Adrenal gland (tissue), 12 donors: Measurements from ENCODE around the gene FARS2. TPM values are rescaled to one million over a fixed set of nuclear protein-coding genes. Genes with fewer than 3 reads are reported as not detected.

Experiments
- DNase-seq, 7 donors: peaks; one replicate each; pipeline ENCODE4 v3.0.0-alpha.2; 2019 to 2020
- H3K27ac ChIP-seq, 5 donors: fragments of 200-600 bp; sonication (generic) in 4 of 5; 1 replicate in 3 of 5; 2 replicates in 2 of 5; pipeline versions ENCODE4 v1.5.1 to v1.8.0; 2016 to 2020; ENCODE audit warnings: mild to moderate bottlenecking in 1 of 5
- H3K27me3 ChIP-seq: fragments of 200-600 bp; 2 replicates; pipeline ENCODE4 v1.8.0; 2021
- H3K36me3 ChIP-seq, 2 donors: fragments of 200-600 bp; replicated peaks in 1 of 2; 1 replicate in 1 of 2; 2 replicates in 1 of 2; pipeline versions ENCODE4 v1.5.1 to v1.8.0; 2018 to 2022
- H3K4me1 ChIP-seq, 2 donors: fragments of 200-600 bp; replicated peaks in 1 of 2; 1 replicate in 1 of 2; 2 replicates in 1 of 2; pipeline versions ENCODE4 v1.5.1 to v1.8.0; 2018 to 2021
- H3K4me3 ChIP-seq, 4 donors: fragments of 200-600 bp; sonication (generic) in 3 of 4; one replicate each; pipeline ENCODE4 v1.5.1; 2016 to 2018
- H3K9me3 ChIP-seq, 3 donors: fragments of 200-600 bp; sonication (generic) in 1 of 3; replicated peaks in 1 of 3; 1 replicate in 2 of 3; 2 replicates in 1 of 3; pipeline versions ENCODE4 v1.5.1 to v1.8.0; 2016 to 2021
- CTCF ChIP-seq, 6 experiments: fragments of 450-650 bp in 4 of 6; fragments of 200-600 bp in 2 of 6; sonication (generic) in 1 of 6; IDR thresholded peaks; 1 replicate in 5 of 6; 2 replicates in 1 of 6; pipeline versions ENCODE4 v1.5.1 to v1.8.0; 2016 to 2021; ENCODE audit warnings: antibody characterized with exemption in 6 of 6, mild to moderate bottlenecking in 2 of 6, moderate library complexity in 1 of 6
- POLR2A ChIP-seq, 2 donors: fragments of 450-650 bp; IDR thresholded peaks; one replicate each; pipeline ENCODE4 v1.6.1; 2017; ENCODE audit warnings: antibody characterized with exemption in 2 of 2, mild to moderate bottlenecking in 2 of 2, moderate library complexity in 1 of 2
- WGBS, 4 donors: extraction: QIAGEN DNeasy Blood & Tissue Kit in 2 of 4; methylation state at CpG; one replicate each; pipeline versions ENCODE4 v1.1.5 to v1.1.7; 2013 to 2017; 5-methylcytosine and 5-hydroxymethylcytosine counted together
- intact Hi-C, 2 donors: fragments of 100-400 bp; cut with DNase I; formaldehyde crosslinking; loops; one replicate each; pipeline versions ENCODE4 v1.14.1 to v1.15.0; 2022 to 2023
- polyA plus RNA-seq, 3 donors: library from polyadenylated mRNA; stranded (reverse); fragments of 200-250 nt in 2 of 3; fragments of 350-450 nt in 1 of 3; fragmentation: Illumina TruSeq in 1 of 3; extraction: RNeasy Lipid Tissue Mini Kit (QIAGEN cat#74804) in 1 of 3; gene quantifications; one replicate each; pipeline ENCODE4 v1.2.3, GENCODE V29; 2013 to 2014
- total RNA-seq, 9 donors: library from RNA; depleted of rRNA in 4 of 9; stranded (reverse); fragments of >200 nt in 4 of 9; fragments of 120-200 nt in 1 of 9; fragmentation: NEBNext Ultra II Directional in 1 of 9; extraction: Animal tissue kit (Norgen Biotek cat#: 25700) in 1 of 9; gene quantifications; one replicate each; pipeline versions ENCODE4 v1.1.0 to v1.2.4, GENCODE V29; 2013 to 2023
- donor health status: healthy with polysubstance abuse.
- donor health status: Bipolar disorder and iron deficiency.
- donor health status: DM: yes; HTN: yes; CAD: no.
- donor health status: DM: no; HTN: no; CAD: no.
- donor health status: DM: no; HTN: no; CAD: no.
- donor health status: DM: yes; HTN: yes; CAD: no.

Gene FARS2
- total and polyA plus RNA-seq, 12 donors, result 7.2 to 55.2 (median 19.8) TPM

- Histone ChIP-seq H3K27ac (no peak overlapping the region), H3K4me1 (no peaks in the 10 kb centered on the region), H3K9me3 (no peaks in the 10 kb centered on the region), H3K36me3 (no peaks in the 10 kb centered on the region), H3K27me3 (no peaks in the 10 kb centered on the region), H3K4me3 (no peak overlapping the region)
- DNase-seq, result no peak
- no peak for TF ChIP-seq CTCF (IDR thresholded peaks at IDR 0.05)
- TF ChIP-seq POLR2A (IDR thresholded peaks at IDR 0.05), result no peak
- WGBS, 4 donors, result 95 to 100% (median 97%) methylated on average over 3 of the region's 3 CpGs
- intact Hi-C loops, result no loop called here
Observed at GRCh38 chr6:5323979-5324378, 62.7 kb downstream of the FARS2 start.

GRCh38 chr6:5325173-5325572, 63.9 kb downstream of the FARS2 start:
- no peaks in the 10 kb centered on the region for H3K9me3 ChIP-seq
- H3K27me3 ChIP-seq, result no peaks in the 10 kb centered on the region
- no peaks in the 10 kb centered on the region for H3K4me1 ChIP-seq
- no peak overlapping the region for H3K27ac ChIP-seq
- H3K36me3 ChIP-seq, result no peaks in the 10 kb centered on the region
- H3K4me3 ChIP-seq, result no peak overlapping the region
- no peak for DNase-seq
- 85 to 100% (median 93%) methylated on average over 3 of the region's 3 CpGs for WGBS, 4 donors
- TF ChIP-seq CTCF (IDR thresholded peaks at IDR 0.05) (no peak), POLR2A (IDR thresholded peaks at IDR 0.05) (no peak)
- intact Hi-C loops, result no loop called here

- no peak for TF ChIP-seq CTCF (IDR thresholded peaks at IDR 0.05)
- no peak for TF ChIP-seq POLR2A (IDR thresholded peaks at IDR 0.05)
- Histone ChIP-seq H3K27ac (no peak overlapping the region), H3K27me3 (no peaks in the 10 kb centered on the region), H3K4me3 (no peak overlapping the region), H3K4me1 (no peaks in the 10 kb centered on the region), H3K36me3 (no peaks in the 10 kb centered on the region), H3K9me3 (no peaks in the 10 kb centered on the region)
- 89 to 97% (median 95%) methylated on average over 4 to 7 of the region's 7 CpGs for WGBS, 4 donors
- intact Hi-C loops, result no loop called here
- DNase-seq, result no peak
Observed at GRCh38 chr6:5326022-5326641, 64.8 kb downstream of the FARS2 start.

GRCh38 chr6:5328800-5329199, 67.5 kb downstream of the FARS2 start:
- 43 to 58% (median 50%) methylated on average over 6 of the region's 6 CpGs for WGBS, 4 donors
- no peak overlapping the region for H3K27ac ChIP-seq
- no peak for TF ChIP-seq CTCF (IDR thresholded peaks at IDR 0.05)
- no peak for TF ChIP-seq POLR2A (IDR thresholded peaks at IDR 0.05)

More at GRCh38 chr6:5328800-5329199, 67.5 kb downstream of the FARS2 start:
- Histone ChIP-seq H3K9me3 (no peaks in the 10 kb centered on the region), H3K4me3 (no peak overlapping the region), H3K27me3 (no peaks in the 10 kb centered on the region), H3K36me3 (no peaks in the 10 kb centered on the region), H3K4me1 (no peaks in the 10 kb centered on the region)
- intact Hi-C loops, result no loop called here
- DNase-seq, result no peak
